ENCODE data around the gene TCF15. TPM values are rescaled to one million over a fixed set of nuclear protein-coding genes. Genes with fewer than 3 reads are reported as not detected.

The TCF15 gene
- total and polyA plus RNA-seq, 2 of the 4 experiments (the other 2 are of a cell fraction): not detected

GRCh38 chr20:631101-631500, 21.0 kb upstream of the TCF15 start:
- no peak for DNase-seq
- H3K14ac ChIP-seq (replicated peaks; ENCODE audit: low read depth, low read length): no peak overlapping the region
- no peak overlapping the region for H2BK15ac ChIP-seq (ENCODE audit: low read depth, low read length)
- H3K27me3 ChIP-seq (ENCODE audit: control insufficient read depth, insufficient read depth, low read length): peaks cover 50% of the 10 kb centered on the region
- H3K18ac ChIP-seq (ENCODE audit: low read depth, low read length): no peak overlapping the region
- H3K4me2 ChIP-seq (ENCODE audit: low read depth, low read length): no peak overlapping the region
- H4K91ac ChIP-seq (ENCODE audit: insufficient read depth, low read depth, low read length): no peak overlapping the region
- no peaks in the 10 kb centered on the region for H3K9me1 ChIP-seq (ENCODE audit: insufficient read depth, low read length)
- ChIA-PET POLR2A (ENCODE audit: unreplicated experiment) (no interaction called here), CTCF (no interaction called here)
- H3K4me3 ChIP-seq (ENCODE audit: insufficient read depth, low read depth, low read length): no peak overlapping the region
- no peaks in the 10 kb centered on the region for H3K79me1 ChIP-seq (ENCODE audit: low read depth in 1 of 2, low read length in 2 of 2)
- no peak overlapping the region for H2BK5ac ChIP-seq (ENCODE audit: low read depth, low read length, poor library complexity, severe bottlenecking)
- H3K27ac ChIP-seq (ENCODE audit: insufficient read depth, low read length): no peak overlapping the region
- WGBS, 2 experiments (ENCODE audit: extremely low coverage in 2 of 2, insufficient read length in 1 of 2): no CpG with 5 or more reads among the region's 1 CpG
- BruUV-seq (replicated peaks): no TSS peak
- H3K4ac ChIP-seq (ENCODE audit: low read depth, low read length): no peak overlapping the region
- ATAC-seq (ENCODE audit: low read depth): peak; percentile 44
- H2AK9ac ChIP-seq (replicated peaks; ENCODE audit: low read depth, low read length, poor library complexity): no peak overlapping the region
- no peak overlapping the region for H4K5ac ChIP-seq (ENCODE audit: low read depth, low read length)
- TF ChIP-seq MAZ (IDR thresholded peaks at IDR 0.05; ENCODE audit: borderline replicate concordance, low read depth, low read length) (no peak), CHD1 (IDR thresholded peaks at IDR 0.05; ENCODE audit: low read depth, low read length) (no peak)
- TF ChIP-seq, protein P1, sequence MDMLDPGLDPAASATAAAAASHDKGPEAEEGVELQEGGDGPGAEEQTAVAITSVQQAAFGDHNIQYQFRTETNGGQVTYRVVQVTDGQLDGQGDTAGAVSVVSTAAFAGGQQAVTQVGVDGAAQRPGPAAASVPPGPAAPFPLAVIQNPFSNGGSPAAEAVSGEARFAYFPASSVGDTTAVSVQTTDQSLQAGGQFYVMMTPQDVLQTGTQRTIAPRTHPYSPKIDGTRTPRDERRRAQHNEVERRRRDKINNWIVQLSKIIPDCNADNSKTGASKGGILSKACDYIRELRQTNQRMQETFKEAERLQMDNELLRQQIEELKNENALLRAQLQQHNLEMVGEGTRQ (IDR thresholded peaks at IDR 0.05; ENCODE audit: low read depth, low read length): no peak
- intact Hi-C loops (cut with micrococcal nuclease) (no loop called here), in situ Hi-C loops (cut with MboI; ENCODE audit: low sequenced_read_pairs) (no loop called here), dilution Hi-C loops (cut with HindIII; ENCODE audit: low sequenced_read_pairs, unreplicated experiment) (no loop called here)
- H4K20me1 ChIP-seq (ENCODE audit: insufficient read depth, low read length): no peaks in the 10 kb centered on the region
- no peak overlapping the region for H2AFZ ChIP-seq (replicated peaks; ENCODE audit: low read length, poor library complexity)
- no peak overlapping the region for H2AK5ac ChIP-seq (ENCODE audit: low read depth, low read length)
- no peaks in the 10 kb centered on the region for H3K36me3 ChIP-seq (ENCODE audit: control insufficient read depth, insufficient read depth, low read length)
- H2BK120ac ChIP-seq (ENCODE audit: low read depth, low read length): no peak overlapping the region
- no peak overlapping the region for H3K9ac ChIP-seq (ENCODE audit: low read depth, low read length)
- no peaks in the 10 kb centered on the region for H3K9me3 ChIP-seq (ENCODE audit: control insufficient read depth, insufficient read depth, low read length)
- H4K8ac ChIP-seq (ENCODE audit: low read depth in 2 of 2, low read length in 2 of 2): no peak overlapping the region
- H3K23ac ChIP-seq (ENCODE audit: low read depth, low read length): no peak overlapping the region
- no peak overlapping the region for H2BK20ac ChIP-seq (ENCODE audit: low read depth, low read length)
- no peaks in the 10 kb centered on the region for H3K4me1 ChIP-seq (ENCODE audit: control insufficient read depth, insufficient read depth, low read length)
- H3K56ac ChIP-seq (ENCODE audit: extremely low read depth, insufficient read depth, low read length): no peak overlapping the region

All from IMR-90 (cell line).